H1 (cell line): ENCODE measurements around the gene DDX51. TPM values are rescaled to one million over a fixed set of nuclear protein-coding genes. Genes with fewer than 3 reads are reported as not detected.

Experiments used
- CHD2 ChIP-seq: IDR thresholded peaks from 2 replicates; pipeline ENCODE4 v1.6.1; 2012; ENCODE audit warnings: low read length, improper control_type of control experiment
- MAFK ChIP-seq: IDR thresholded peaks from 2 replicates; pipeline ENCODE4 v1.6.1; 2012; ENCODE audit warnings: low read depth, mild to moderate bottlenecking, improper control_type of control experiment, low read length
- POU5F1 ChIP-seq: IDR thresholded peaks from 2 replicates; pipeline ENCODE4 v1.6.1; 2011; ENCODE audit warnings: low read depth, mild to moderate bottlenecking, low read length, moderate library complexity
- SP2 ChIP-seq: IDR thresholded peaks from 2 replicates; pipeline ENCODE4 v1.6.1; 2012; ENCODE audit warnings: mild to moderate bottlenecking, low read length, inconsistent platforms
- SP4 ChIP-seq: IDR thresholded peaks from 2 replicates; pipeline ENCODE4 v1.6.1; 2012; ENCODE audit warnings: low read length, inconsistent platforms
- ZNF274 ChIP-seq: IDR thresholded peaks from 2 replicates; pipeline ENCODE4 v1.7.0; 2012; ENCODE audit warnings: low read length, borderline replicate concordance; ENCODE audit errors: extremely low read depth
- polyA plus RNA-seq, 7 experiments: library from polyadenylated mRNA; depleted of rRNA in 3 of 7; stranded (reverse) in 5 of 7; unstranded in 2 of 7; fragments of >200 nt in 5 of 7; fragments of 200-250 nt in 2 of 7; gene quantifications; 1 replicate in 5 of 7; 2 replicates in 1 of 7; 4 replicates in 1 of 7; pipeline versions ENCODE4 v1.2.1 to v1.2.3, GENCODE V29; 2011 to 2013; ENCODE audit warnings: missing spikeins in 2 of 7, mixed read lengths in 2 of 7
- total RNA-seq: library from RNA; stranded (reverse); fragmentation: NEBNext Ultra II Directional; extraction: Animal tissue kit (Norgen Biotek cat#: 25700); gene quantifications from 2 replicates; pipeline ENCODE4 v1.2.1, GENCODE V29; 2021

Gene DDX51
- total and polyA plus RNA-seq, 2 of the 8 experiments (the other 6 are each of a cell fraction or from before 2014, with no cell fraction given): 11.2 to 24.4 TPM

- TF ChIP-seq CHD2 (no peak), MAFK (no peak), POU5F1 (no peak), SP4 (no peak), SP2 (no peak), ZNF274 (no peak)
Measured at GRCh38 chr12:132172619-132173018, 28.5 kb upstream of the DDX51 start (continued).
